Measurements from ENCODE around the gene CST8. TPM values are rescaled to one million over a fixed set of nuclear protein-coding genes. Genes with fewer than 3 reads are reported as not detected.

Gene CST8
- total RNA-seq (not detected), polyA plus RNA-seq (not detected)

DNA sequence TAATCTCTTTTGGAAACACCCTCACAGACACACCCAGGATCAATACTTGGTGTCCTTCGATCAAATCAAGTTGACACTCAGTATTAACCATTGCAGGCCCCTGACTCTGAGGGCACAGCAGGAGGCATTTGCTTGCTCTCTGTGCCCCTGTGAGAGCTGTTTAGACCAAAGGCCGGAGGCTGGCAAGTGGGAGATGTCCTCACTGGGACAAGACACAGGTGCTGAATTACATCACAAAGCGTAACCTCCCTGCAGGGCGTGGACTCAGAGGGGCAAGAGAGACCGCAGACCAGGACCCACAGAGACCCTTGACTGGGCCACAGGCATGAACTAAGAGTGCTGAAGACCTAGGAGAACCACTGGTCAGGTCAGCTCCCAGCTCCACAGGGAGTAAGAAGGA, at the start of gene CST8:
TSS of gene CST8 (plus strand) at position 301 of the 400 bp plus-strand sequence. CDS start 551 bp downstream, outside the sequence.
- no peaks in the 10 kb centered on the region for H3K4me1 ChIP-seq (ENCODE audit: insufficient read depth)
- no peak within 1 kb of the TSS for H3K27ac ChIP-seq (ENCODE audit: low read depth)
- no peaks in the 10 kb centered on the region for H3K36me3 ChIP-seq (ENCODE audit: insufficient read depth)
- WGBS = 93% methylated on average over 5 of the region's 5 CpGs
- no peak within 1 kb of the TSS for H3K4me3 ChIP-seq (ENCODE audit: low read depth, low read length)
- DNase-seq (ENCODE audit: extremely low spot score) = no peak

GRCh38 chr20:23441850-23442313, 49.0 kb upstream of the CST8 start:
- no peaks in the 10 kb centered on the region for H3K4me1 ChIP-seq (ENCODE audit: insufficient read depth)
- H3K36me3 ChIP-seq (ENCODE audit: insufficient read depth) = no peaks in the 10 kb centered on the region
- H3K4me3 ChIP-seq (ENCODE audit: low read depth, low read length) = no peak overlapping the region
- 19% methylated on average over 8 of the region's 8 CpGs for WGBS
- H3K27ac ChIP-seq (ENCODE audit: low read depth) = no peak overlapping the region
- no peak for DNase-seq (ENCODE audit: extremely low spot score)

DNA sequence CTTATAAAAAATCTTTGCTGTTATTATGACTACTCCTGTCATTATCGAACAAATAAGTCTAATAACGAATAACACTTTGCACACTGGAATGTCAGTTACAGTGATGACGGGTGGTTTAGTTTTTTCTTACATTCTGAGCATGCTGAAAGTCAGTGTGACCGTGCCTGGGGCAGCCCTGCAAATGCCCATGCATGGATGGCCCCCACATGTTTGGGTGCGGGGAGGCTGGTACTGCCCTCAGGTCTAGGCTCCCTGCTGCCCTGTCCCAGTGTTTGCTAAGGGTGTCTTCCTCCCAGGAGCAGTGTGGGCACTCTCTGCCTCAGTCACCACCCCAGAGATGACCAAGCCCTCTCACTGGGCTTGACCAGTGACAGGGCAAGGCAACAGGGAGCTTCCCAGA, 48.5 kb upstream of the CST8 start:
- 77% methylated on average over 5 of the region's 5 CpGs for WGBS
- no peaks in the 10 kb centered on the region for H3K36me3 ChIP-seq (ENCODE audit: insufficient read depth)
- no peak overlapping the region for H3K27ac ChIP-seq (ENCODE audit: low read depth)
- no peaks in the 10 kb centered on the region for H3K4me1 ChIP-seq (ENCODE audit: insufficient read depth)
- H3K4me3 ChIP-seq (ENCODE audit: low read depth, low read length) = no peak overlapping the region
- no peak for DNase-seq (ENCODE audit: extremely low spot score)

DNA sequence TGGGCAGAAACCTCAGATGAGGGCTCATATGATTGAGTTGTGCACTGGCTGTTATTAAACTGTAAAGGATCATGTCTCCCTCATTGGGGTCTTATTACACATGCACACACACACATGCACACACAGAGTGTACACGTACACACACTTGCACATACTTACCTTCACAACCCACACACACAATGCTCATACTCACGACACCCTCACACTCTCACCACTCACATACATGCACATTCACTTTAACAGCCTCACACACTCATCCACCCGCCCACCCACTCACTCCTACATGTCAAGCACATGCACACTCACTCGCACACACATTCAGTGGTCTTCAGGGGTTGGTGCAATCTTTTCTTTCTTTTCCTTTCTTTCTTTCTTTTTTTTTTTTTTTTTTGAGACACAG, 46.1 kb upstream of the CST8 start:
- Histone ChIP-seq H3K27ac (ENCODE audit: low read depth) (no peak overlapping the region), H3K36me3 (ENCODE audit: insufficient read depth) (no peaks in the 10 kb centered on the region), H3K4me3 (ENCODE audit: low read depth, low read length) (no peak overlapping the region), H3K4me1 (ENCODE audit: insufficient read depth) (no peaks in the 10 kb centered on the region)
- WGBS = 87% methylated on average over 4 of the region's 4 CpGs
- no peak for DNase-seq (ENCODE audit: extremely low spot score)

DNA sequence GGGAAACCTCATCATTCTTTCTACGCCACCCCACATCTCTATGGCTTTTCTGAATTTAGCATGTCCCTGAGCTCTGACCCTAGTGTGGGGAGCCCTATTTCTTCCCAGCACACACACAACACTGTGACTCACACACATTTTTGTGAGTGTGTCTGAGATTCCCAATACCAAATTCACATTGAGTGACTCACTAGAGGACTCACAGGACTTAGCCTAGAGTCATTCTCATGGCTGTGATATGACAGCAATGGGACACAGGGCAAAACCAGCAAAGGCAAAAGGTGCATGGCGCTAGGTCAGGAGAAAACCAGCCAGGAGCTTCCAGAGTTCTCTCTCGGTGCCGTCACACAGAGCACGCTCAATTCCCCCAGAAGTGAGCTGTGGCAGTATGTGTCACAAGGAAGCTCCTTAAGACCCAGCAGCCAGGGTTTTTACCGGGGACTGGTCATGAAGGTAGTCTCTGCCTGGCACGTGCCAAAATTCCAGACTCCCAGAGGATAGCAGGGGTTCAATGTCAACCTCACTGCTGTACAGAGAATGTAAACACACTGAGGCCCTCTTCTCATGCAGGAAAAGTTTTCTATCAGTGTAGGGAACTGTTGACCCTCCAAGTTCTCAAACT, 45.2 kb upstream of the CST8 start:
- 87% methylated on average over 7 of the region's 7 CpGs for WGBS
- no peaks in the 10 kb centered on the region for H3K36me3 ChIP-seq (ENCODE audit: insufficient read depth)
- no peak overlapping the region for H3K4me3 ChIP-seq (ENCODE audit: low read depth, low read length)
- H3K4me1 ChIP-seq (ENCODE audit: insufficient read depth) = no peaks in the 10 kb centered on the region
- H3K27ac ChIP-seq (ENCODE audit: low read depth) = no peak overlapping the region
- no peak for DNase-seq (ENCODE audit: extremely low spot score)

DNA sequence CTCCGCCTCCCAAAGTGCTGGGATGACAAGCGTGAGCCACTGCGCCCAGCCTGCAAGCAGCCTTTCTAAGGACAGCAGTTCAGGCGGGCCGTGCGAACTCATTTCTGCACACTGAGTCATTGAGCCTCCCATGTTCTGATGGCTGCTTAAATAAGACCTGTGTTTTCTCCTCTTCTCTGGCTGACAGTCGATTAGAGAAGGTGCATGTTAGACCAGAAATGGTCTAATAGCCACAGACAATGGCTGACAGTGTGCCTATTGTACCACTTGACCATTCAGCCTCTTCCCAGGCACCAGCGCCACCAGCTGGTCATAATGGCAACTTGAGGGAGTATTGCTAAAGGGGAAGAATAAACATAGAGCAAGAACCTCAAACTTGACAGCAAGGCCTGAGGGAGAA, 44.4 kb upstream of the CST8 start:
- Histone ChIP-seq H3K4me3 (ENCODE audit: low read depth, low read length) (no peak overlapping the region), H3K36me3 (ENCODE audit: insufficient read depth) (no peaks in the 10 kb centered on the region), H3K27ac (ENCODE audit: low read depth) (no peak overlapping the region), H3K4me1 (ENCODE audit: insufficient read depth) (no peaks in the 10 kb centered on the region)
- 71% methylated on average over 8 of the region's 8 CpGs for WGBS
- DNase-seq (ENCODE audit: extremely low spot score) = no peak

DNA sequence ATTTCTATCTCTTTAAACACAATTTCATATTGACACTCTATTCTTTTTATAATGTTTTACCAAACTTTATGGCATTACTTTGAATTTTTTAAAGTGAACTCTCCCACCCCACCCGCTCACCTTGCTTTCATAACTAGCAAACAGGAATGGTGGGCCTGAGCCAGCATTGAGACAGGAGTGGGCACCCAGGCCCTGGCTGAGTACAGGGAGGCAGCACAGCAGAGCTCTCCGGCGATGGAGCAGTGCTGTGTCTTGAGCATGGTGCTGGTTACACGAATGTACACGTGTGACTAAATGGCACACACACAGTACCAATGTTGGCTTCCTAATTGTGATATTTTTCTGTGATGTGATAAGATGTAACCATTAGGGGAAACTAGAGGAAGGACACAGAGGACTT, 42.8 kb upstream of the CST8 start:
- no peak for DNase-seq (ENCODE audit: extremely low spot score)
- Histone ChIP-seq H3K4me3 (ENCODE audit: low read depth, low read length) (no peak overlapping the region), H3K36me3 (ENCODE audit: insufficient read depth) (no peaks in the 10 kb centered on the region), H3K4me1 (ENCODE audit: insufficient read depth) (no peaks in the 10 kb centered on the region), H3K27ac (ENCODE audit: low read depth) (no peak overlapping the region)
- WGBS = 92% methylated on average over 5 of the region's 5 CpGs

DNA sequence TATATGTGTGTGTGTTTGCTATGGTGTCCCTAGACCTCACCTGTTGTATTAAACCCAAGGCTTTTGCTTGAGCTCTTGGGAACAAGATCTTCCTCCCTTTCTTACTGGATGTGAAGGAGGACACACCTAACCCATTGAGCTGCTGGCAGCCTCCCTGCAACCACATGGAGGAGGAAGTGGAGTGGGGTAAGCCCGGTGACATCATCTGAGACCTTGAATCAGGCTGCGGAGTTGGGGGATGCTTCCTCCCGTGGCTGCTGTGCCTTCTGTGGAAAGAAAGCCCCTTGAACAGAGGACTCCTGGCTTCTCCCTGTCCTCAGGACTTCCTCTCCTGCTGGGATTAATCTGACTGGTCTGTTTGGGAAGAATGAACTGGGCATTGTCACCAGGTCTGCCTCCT, 41.5 kb upstream of the CST8 start:
- H3K4me1 ChIP-seq (ENCODE audit: insufficient read depth) = no peaks in the 10 kb centered on the region
- no peak for DNase-seq (ENCODE audit: extremely low spot score)
- H3K4me3 ChIP-seq (ENCODE audit: low read depth, low read length) = no peak overlapping the region
- no peak overlapping the region for H3K27ac ChIP-seq (ENCODE audit: low read depth)
- no peaks in the 10 kb centered on the region for H3K36me3 ChIP-seq (ENCODE audit: insufficient read depth)
- 55% methylated on average over 3 of the region's 3 CpGs for WGBS

DNA sequence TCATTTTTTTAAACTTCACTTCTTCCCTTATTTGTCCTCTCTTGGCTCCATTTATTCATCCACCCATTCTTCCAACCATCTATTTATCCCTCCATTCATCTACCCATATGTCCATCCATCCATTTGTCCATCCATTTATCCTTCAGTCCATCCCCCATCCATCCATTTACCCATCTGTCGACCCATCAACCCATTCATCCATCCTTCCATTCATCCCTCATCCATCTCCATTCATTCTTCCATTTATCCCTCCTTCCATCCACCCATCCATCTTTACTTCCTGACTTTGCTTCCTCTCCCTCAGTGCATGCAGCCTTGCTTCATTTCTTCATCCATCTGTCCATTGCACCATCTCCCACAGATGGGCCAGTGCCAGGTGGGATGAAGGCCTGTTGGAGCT, 40.0 kb upstream of the CST8 start:
- DNase-seq (ENCODE audit: extremely low spot score) = no peak
- no peaks in the 10 kb centered on the region for H3K4me1 ChIP-seq (ENCODE audit: insufficient read depth)
- WGBS = 93% methylated on average over 1 of the region's 1 CpG
- H3K27ac ChIP-seq (ENCODE audit: low read depth) = no peak overlapping the region
- no peak overlapping the region for H3K4me3 ChIP-seq (ENCODE audit: low read depth, low read length)
- H3K36me3 ChIP-seq (ENCODE audit: insufficient read depth) = no peaks in the 10 kb centered on the region

DNA sequence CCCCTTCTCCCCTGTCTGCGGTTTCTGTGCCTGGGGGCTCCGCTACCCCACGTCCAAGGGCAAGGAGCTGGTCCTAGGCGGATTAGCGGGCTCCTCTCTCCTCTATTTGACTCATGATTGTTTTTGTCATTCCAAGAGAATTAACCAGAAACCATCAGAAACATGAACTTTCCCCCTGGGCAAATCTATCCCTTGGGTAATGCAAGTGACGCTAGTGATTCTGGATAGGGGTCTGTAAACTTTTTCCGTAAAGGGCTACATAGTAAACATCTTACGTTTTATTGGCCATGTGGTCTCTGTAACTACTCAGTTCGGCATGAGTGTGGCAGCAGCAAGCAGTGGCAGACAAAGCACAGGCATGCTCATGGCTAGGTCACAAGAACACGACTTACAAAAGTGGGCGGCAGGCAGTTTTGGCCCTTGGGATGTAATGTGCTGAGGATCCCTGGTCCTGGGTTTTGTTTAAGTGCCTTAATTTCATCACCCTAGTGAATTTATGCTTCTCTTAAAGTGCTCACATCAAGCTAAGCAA, 38.9 kb upstream of the CST8 start:
- Histone ChIP-seq H3K4me1 (ENCODE audit: insufficient read depth) (no peaks in the 10 kb centered on the region), H3K36me3 (ENCODE audit: insufficient read depth) (no peaks in the 10 kb centered on the region), H3K4me3 (ENCODE audit: low read depth, low read length) (no peak overlapping the region), H3K27ac (ENCODE audit: low read depth) (no peak overlapping the region)
- 35% methylated on average over 11 of the region's 11 CpGs for WGBS
- DNase-seq (ENCODE audit: extremely low spot score) = no peak

DNA sequence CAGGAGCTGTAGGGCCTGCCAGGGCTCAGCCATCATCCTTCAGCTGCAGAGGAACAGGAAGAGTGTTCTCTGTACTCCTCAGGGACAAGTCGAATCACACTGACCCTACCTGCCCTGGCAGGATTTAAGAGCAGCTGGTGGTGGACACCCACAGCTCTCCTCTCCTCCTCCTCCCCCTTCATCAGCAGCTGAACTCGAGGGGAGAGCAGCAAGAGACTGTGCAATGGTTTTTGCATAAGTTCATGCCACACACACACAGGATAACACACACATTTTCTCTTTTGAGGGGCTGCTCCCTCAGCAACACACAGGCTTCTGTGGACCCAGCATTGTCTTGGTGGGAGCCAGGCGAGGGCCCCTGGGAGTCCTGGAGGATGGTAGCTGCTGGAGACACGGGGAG, 38.1 kb upstream of the CST8 start, which contains the start of gene CST11:
TSS of gene CST11 (minus strand) at position 101 of the 400 bp plus-strand sequence. CDS start at position 36, 65 bp downstream.
- Histone ChIP-seq H3K36me3 (ENCODE audit: insufficient read depth) (no peaks in the 10 kb centered on the region), H3K4me1 (ENCODE audit: insufficient read depth) (no peaks in the 10 kb centered on the region), H3K4me3 (ENCODE audit: low read depth, low read length) (no peak within 1 kb of the TSS), H3K27ac (ENCODE audit: low read depth) (no peak within 1 kb of the TSS)
- WGBS = 49% methylated on average over 4 of the region's 4 CpGs
- no peak for DNase-seq (ENCODE audit: extremely low spot score)

- Histone ChIP-seq H3K27ac (ENCODE audit: low read depth) (no peak overlapping the region), H3K4me1 (ENCODE audit: insufficient read depth) (no peaks in the 10 kb centered on the region), H3K36me3 (ENCODE audit: insufficient read depth) (no peaks in the 10 kb centered on the region), H3K4me3 (ENCODE audit: low read depth, low read length) (no peak overlapping the region)
- WGBS = 90% methylated on average over 15 of the region's 15 CpGs
- DNase-seq (ENCODE audit: extremely low spot score) = no peak
Observed at GRCh38 chr20:23453549-23454543, 37.1 kb upstream of the CST8 start.

DNA sequence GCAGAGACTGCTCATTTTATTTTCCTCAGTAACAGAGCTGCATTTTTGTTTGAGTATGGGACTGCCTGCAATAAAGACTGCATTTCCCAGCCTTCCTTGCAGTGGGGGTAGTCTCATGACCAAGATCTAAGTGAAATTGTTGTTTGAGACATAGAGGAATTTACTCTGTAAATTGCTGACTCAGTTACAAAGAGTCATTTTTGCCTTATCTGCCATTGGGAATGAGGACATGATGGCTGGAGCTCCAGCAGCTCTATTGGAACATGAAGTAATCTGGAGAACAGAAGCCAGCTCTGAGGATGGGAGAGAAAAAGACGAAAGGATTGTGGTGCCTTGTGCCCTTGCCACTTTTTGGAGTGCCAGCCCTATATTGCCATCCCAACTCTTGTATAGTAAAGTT, 36.1 kb upstream of the CST8 start:
- Histone ChIP-seq H3K4me1 (ENCODE audit: insufficient read depth) (no peaks in the 10 kb centered on the region), H3K4me3 (ENCODE audit: low read depth, low read length) (no peak overlapping the region), H3K36me3 (ENCODE audit: insufficient read depth) (no peaks in the 10 kb centered on the region), H3K27ac (ENCODE audit: low read depth) (no peak overlapping the region)
- WGBS = 93% methylated on average over 1 of the region's 1 CpG
- DNase-seq (ENCODE audit: extremely low spot score) = no peak

GRCh38 chr20:23455639-23456038, 35.3 kb upstream of the CST8 start:
- H3K4me1 ChIP-seq (ENCODE audit: insufficient read depth) = peaks cover 1% of the 10 kb centered on the region
- H3K4me3 ChIP-seq (ENCODE audit: low read depth, low read length) = no peak overlapping the region
- H3K36me3 ChIP-seq (ENCODE audit: insufficient read depth) = no peaks in the 10 kb centered on the region
- DNase-seq (ENCODE audit: extremely low spot score) = no peak
- no peak overlapping the region for H3K27ac ChIP-seq (ENCODE audit: low read depth)
- 92% methylated on average over 7 of the region's 7 CpGs for WGBS

All from urinary bladder (tissue), 4 donors.